ENCODE measurements around the gene ACTL10. TPM values are rescaled to one million over a fixed set of nuclear protein-coding genes. Genes with fewer than 3 reads are reported as not detected.

The ACTL10 gene
- total and polyA plus RNA-seq, 2 of the 13 experiments (the other 11 are each of a cell fraction or from before 2014, with no cell fraction given): not detected

GRCh38 chr20:33686100-33686983, 19.6 kb downstream of the ACTL10 start, which contains the start of gene E2F1 (continued):
- TF ChIP-seq ZBTB44 (CRISPR knock-in tag; IDR thresholded peaks at IDR 0.05) (peak; percentile 82; the same call in 1 of the 2 replicates), MXI1 (IDR thresholded peaks at IDR 0.05; ENCODE audit: borderline replicate concordance, low read depth, low read length) (peak; percentile 86), NR3C1 (CRISPR knock-in tag; IDR thresholded peaks at IDR 0.05) (no peak), ZNF891 (CRISPR knock-in tag; IDR thresholded peaks at IDR 0.05) (no peak; the same call in 1 of the 2 replicates), ZNF75D (CRISPR knock-in tag; IDR thresholded peaks at IDR 0.05; ENCODE audit: borderline replicate concordance) (peak; percentile 82; the same call in 1 of the 2 replicates), NCOA1 (CRISPR knock-in tag; IDR thresholded peaks at IDR 0.05) (no peak), ZNF703 (CRISPR knock-in tag; IDR thresholded peaks at IDR 0.05; ENCODE audit: borderline replicate concordance) (no peak), ZNF3 (CRISPR knock-in tag; IDR thresholded peaks at IDR 0.05) (no peak), ZNF513 (CRISPR knock-in tag; conservative IDR thresholded peaks at IDR 0.05) (no peak), SOX6 (IDR thresholded peaks at IDR 0.05) (no peak), SOX6 (CRISPR knock-in tag; IDR thresholded peaks at IDR 0.05) (peak; percentile 66), TARDBP (CRISPR knock-in tag; IDR thresholded peaks at IDR 0.05) (0 out of 2 replicates have a peak, but pooled peaks have one; percentile 8), KDM1A (CRISPR knock-in tag; IDR thresholded peaks at IDR 0.05) (no peak), MEF2D (CRISPR knock-in tag; IDR thresholded peaks at IDR 0.05) (peak; percentile 36; the same call in 1 of the 2 replicates), MED8 (CRISPR knock-in tag; IDR thresholded peaks at IDR 0.05; ENCODE audit: insufficient replicate concordance) (peak; percentile 39), ZNF256 (CRISPR knock-in tag; conservative IDR thresholded peaks at IDR 0.05) (peak; percentile 85), SP1 (IDR thresholded peaks at IDR 0.05) (no peak), SP1 (CRISPR knock-in tag; IDR thresholded peaks at IDR 0.05) (peak; percentile 91), JDP2 (CRISPR knock-in tag; IDR thresholded peaks at IDR 0.05; ENCODE audit: borderline replicate concordance) (peak; percentile 94), FOXO1 (CRISPR knock-in tag; IDR thresholded peaks at IDR 0.05) (peak; percentile 60), TRIM24 (CRISPR knock-in tag; IDR thresholded peaks at IDR 0.05) (no peak), ZNF761 (CRISPR knock-in tag; conservative IDR thresholded peaks at IDR 0.05) (peak; percentile 76; the same call in 1 of the 2 replicates), KDM5A (IDR thresholded peaks at IDR 0.05; ENCODE audit: borderline replicate concordance, low read length) (no peak), DMAP1 (CRISPR knock-in tag; IDR thresholded peaks at IDR 0.05) (peak; percentile 33; the same call in 1 of the 2 replicates), PPARG (CRISPR knock-in tag; conservative IDR thresholded peaks at IDR 0.05) (peak; percentile 78), MAFF (IDR thresholded peaks at IDR 0.05; ENCODE audit: low read depth, low read length) (no peak), ZNF33A (CRISPR knock-in tag; IDR thresholded peaks at IDR 0.05; ENCODE audit: borderline replicate concordance) (no peak), ZGPAT (CRISPR knock-in tag; IDR thresholded peaks at IDR 0.05) (0 out of 2 replicates have a peak, but pooled peaks have one; percentile 14), ZNF775 (CRISPR knock-in tag; IDR thresholded peaks at IDR 0.05; ENCODE audit: borderline replicate concordance) (no peak)
